GM19193 (cell line): ENCODE results near the gene GLRA3.

ENCODE experiments used
- POLR2A ChIP-seq: IDR thresholded peaks from 4 replicates; pipeline ENCODE4 v1.6.1; 2011; ENCODE audit not compliant: insufficient read depth, insufficient read length; ENCODE audit errors: extremely low read depth

The GLRA3 gene

DNA sequence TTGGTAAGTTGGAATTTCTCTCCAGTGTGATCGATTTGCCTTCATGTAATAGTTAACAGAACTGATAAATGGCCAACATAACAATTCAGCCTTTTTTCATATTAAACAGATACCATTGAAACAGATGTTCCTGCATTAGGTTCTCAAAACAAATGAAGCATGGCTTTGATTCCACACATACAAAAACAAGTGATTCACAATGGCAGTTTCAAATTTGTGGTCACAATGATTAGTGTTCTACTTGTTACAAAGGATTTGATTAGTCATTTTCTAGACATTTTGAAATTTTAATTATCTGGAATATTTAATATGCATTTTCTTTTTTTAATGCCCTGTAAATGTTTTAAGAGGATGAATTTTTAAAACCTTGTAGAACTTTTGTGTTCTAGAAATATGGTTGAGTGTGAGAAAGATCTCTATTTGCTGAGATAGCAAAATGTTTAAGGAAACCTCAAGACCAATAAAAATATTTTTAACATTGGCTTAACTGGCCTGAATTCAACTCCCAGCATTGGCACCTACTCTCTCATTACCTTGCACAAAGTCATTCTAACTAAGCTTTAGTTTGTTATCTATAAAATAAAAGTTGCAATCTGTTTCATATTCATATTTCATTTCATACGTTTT, 18.9 kb upstream of the GLRA3 start:
- TF ChIP-seq POLR2A = no peak

DNA sequence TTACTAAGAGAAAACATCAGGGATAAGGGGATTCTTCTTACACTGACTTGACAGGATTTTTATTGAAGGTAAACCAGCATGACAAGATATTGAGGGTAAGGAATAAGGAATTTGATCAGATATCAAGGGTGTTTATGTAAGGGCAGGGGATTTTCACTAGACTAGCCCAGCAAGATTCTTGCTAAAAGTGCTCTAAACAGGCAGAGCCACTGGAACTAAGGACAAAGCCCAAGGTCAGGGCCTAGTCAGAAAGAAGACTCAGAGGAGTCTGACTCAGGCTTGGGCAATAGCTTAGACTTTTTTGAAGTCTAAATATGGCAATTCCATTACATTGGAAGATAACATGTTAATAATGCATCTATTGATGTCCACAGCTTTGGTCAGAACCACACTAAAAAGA, 6.5 kb upstream of the GLRA3 start:
- TF ChIP-seq POLR2A = no peak

DNA sequence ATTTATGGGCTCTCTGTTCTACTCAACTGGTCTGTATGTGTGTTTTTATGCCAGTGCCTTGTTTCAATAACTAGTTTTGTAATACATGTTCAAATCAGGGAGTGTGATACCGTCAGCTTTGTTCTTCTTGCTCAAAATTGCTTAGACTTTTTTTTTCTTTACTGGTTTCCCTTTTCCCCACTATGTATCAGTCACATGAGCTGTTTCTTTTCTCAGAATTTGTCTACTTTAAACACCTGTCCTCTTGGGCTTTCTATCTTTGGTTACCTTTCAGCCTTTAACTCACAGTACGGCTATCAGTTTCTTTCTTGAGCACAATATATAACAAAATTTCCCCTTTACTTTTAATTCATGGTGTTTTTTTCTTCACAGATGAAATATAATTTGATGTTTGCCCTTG, 5.4 kb upstream of the GLRA3 start:
- no peak for TF ChIP-seq POLR2A

DNA sequence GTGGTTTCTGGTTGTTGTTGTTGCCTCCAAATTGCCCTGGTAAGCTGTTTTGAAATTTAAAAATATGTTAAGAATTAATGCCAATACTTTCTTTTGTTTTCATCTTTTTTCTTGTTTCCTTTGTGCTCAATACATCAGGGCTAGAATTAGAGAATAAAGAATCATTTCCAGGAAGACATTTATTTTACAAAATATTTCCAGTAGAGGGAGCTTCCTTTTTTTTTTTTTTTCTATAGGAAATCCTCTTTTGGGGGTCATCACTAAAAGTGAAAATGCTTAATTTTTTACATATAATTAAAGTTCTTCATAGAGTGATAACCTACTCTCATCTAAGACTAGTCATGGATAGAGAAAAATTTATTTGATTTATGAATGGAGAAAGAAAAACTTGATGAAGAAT, 2.4 kb downstream of the GLRA3 start:
- no peak for TF ChIP-seq POLR2A

DNA sequence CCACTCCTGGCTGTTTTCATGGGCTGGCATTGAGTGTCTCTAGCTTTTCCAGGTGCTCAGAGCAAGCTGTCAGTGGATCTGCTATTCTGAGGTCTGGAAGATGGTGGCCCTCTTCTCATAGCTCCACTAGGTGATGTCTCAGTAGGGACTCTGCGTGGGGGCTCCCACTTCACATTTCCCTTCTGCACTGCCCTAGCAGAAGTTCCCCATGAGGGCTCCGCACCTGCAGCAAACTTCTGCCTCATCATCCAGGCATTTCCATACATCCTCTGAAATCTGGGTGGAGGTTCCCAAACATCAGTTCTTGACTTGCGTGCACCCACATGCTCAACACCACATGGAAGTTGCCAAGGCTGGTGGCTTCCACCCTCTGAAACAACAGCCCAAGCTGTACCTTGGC, 13.8 kb downstream of the GLRA3 start:
- no peak for TF ChIP-seq POLR2A

DNA sequence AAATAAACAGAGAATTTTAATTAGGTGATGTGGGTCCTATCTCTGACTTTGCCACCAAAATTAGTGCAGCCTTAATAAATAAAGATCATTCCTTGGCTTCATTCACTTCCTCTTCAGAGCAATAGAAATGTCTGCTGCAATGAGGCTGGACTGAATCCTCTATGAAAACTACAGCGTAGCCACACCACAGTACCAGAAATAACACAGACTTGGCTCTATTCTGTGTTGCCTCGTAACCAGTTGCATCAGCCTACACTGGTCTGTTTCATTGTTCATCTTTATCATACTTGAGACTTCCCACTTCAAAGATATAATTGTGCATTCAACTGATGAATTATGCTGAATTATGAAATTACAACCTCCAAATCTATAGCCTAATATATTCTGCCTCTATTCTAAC, 15.8 kb downstream of the GLRA3 start:
- no peak for TF ChIP-seq POLR2A

DNA sequence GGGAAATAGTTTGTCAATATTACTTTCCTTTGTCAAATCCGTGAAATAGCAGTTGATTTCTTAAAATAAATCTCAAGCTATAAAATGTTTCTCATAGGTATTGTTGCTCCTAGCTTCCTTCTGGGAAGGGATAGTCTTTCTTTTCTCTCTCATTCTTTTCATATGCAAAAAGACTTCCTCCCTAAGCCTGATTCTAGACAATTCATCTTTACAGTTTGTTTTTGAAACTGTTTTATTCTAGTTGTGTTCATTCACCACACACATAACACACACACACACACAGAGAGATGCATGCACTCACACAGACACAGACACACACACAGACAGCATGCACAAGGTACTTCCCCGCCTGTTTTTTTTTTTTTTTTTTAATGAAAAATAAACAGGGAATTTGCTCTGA, 18.2 kb downstream of the GLRA3 start:
- TF ChIP-seq POLR2A = no peak

DNA sequence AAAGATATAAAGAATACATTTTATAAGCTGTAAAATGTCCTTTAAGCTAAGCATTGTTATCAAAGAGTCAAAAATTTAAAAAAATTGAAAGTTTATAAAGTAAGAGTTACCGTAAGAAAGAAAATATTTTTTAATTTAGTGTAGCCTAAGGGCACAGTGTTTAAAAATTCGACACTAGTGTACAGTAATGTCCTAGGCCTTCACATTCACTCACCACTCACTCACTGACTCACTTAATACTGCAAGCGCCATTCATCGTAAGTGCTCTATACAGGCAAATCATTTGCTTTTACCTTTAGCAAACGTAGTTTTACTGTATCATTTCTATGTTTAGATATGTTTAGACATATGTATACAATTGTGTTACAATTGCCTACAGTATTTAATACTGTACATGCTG, 20.2 kb downstream of the GLRA3 start:
- TF ChIP-seq POLR2A = no peak

DNA sequence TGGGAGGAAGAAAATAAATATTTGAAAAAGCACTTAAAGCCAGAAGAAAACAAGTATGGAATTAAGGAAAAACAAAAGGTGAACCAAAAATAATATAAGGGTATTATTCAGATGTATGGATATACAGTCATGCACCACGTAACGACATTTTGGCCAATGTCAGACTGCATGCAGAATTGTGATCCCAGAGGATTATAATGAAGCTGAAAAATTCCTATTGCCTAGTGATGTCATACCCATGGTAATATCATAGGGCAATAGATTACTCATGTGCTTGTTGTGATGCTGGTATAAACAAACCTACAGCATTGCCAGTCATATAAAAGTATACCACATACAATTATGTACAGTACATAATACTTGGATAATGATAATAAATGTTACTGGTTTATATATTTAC, 20.9 kb downstream of the GLRA3 start:
- no peak for TF ChIP-seq POLR2A

DNA sequence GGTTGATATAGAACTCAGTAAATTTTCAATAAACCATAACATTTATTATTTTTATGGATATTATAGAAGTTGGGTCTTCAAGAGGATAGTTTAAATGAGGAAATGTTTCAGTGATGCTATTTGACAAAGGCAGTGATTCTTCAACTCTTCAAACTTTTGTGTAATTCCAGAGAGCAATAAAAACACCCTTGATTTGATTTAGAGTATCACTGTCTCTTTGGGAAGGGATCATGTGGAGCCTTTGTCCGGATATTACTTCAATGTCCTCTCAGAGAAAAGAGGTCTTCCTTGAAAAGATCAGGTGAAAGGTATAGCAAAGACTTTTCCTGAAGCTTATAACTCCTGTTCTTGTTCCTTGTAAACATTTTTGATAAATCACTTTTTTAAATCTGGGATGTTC, 23.3 kb downstream of the GLRA3 start:
- TF ChIP-seq POLR2A = no peak

DNA sequence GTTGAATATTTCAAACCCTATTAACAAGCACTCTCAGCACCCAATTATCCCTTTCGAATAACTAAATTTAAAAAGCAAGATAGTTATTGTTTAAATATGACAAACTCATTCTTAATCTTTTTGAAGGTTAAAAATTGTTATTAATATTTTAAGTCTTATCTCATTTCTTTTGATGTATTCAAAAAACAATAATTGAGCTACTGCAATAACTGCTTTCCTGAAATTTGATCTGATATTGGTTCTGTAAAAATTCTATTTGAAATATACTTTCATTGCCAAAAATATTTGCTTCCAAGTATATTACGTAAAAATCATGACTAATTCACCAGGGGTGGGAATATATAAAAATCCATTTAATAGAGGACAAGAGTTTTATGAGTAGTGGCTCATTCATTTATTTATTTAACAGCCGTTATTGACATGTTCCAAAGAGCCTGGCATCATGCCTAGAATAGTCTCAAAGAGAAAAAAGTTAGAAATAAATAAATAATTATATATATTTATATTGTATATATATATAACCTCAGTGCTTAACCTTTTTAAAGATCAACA, 34.4 kb downstream of the GLRA3 start:
- TF ChIP-seq POLR2A = no peak

DNA sequence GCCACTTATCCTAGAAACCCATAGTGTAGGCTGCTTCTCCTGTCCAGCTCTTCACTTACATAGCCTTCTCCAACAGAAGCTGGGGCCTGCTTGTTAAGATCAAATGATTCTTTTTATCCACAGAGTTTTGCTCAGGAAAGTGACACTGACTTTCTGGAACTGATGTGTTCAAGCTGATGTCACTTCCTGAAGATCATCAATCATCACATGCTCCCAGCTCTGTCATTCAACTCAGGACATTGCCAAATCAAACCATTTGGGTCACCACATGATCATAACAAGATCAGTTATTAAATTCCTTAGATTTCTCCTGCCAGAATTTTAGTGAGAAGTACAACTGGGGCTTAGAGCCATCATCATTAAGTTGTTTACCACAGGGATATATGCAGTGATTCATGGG, 39.4 kb downstream of the GLRA3 start:
- no peak for TF ChIP-seq POLR2A

DNA sequence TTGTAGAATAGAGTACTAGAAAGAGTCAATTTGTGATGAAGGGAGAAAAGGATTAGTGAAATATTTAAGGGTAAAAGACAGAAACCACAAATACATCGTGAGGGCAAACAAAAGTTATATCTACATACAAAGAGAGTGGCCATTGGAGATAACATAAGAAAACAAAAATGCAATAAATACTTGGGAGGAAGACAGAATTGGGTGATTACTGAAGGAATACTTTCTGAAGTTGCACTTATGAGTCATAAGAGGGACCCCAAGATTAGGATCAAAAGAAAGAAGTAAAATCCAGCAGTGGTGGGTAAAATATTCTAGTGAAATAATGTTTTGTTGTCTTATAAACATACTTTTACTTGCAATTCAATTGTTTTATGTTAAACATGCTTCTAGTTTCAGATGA, 53.7 kb downstream of the GLRA3 start:
- TF ChIP-seq POLR2A = no peak

DNA sequence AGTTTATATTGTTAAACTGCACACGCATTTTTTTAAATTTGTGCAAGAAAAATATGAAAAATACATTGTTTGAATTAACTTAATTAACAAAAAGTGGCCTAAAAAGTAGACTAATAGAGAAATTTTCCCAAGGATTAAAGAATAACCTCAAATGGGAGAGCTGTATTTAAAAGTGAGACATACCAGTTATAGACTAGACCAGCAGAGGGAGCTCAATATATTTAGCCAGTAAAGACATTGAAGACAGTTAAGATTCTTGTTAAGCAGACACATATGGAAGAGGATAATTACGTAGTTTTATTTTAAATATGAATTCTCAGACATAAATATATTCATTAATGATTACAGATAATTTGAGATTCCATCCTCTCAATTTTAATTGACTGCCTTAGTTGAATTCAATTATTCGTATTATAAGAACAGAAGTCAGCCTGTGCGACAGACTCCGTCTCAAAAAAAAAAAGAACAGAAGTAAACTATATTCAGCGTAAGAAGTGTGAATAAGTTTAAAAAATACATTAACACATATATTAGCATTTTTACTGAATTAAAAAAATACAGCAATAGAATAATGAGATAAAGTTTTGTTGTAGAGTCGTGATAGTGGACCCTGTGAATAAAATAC, 64.8 kb downstream of the GLRA3 start:
- TF ChIP-seq POLR2A = no peak

DNA sequence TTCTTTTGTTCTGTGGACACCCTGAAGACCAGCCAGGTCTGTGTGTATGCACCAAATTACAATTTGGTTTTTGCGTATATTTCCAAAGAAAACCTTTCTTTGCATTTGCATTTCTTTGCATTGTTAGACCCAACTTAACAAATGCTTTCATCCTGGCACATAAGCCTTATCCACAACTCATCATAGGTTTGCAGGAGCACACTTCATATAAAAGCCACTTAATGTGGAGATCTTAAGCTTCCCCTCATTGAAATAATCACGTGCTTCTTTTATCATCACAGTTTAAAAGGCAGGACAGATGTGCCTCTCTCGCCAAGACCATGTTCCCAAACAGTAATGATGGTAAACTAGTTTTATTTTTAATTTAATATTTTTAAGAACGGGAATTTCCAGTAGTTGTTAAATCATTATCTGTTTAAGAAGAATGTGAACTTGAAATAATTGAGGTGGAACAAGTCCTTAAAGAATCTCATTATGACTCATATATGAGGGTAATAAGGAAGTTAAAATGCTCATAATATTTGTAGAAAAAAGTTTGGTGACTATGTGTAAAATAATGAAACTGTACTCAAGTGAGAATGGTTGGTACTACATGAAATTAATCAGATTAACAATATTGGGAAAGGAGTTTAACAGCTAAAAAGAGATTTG, 65.5 kb downstream of the GLRA3 start:
- no peak for TF ChIP-seq POLR2A

DNA sequence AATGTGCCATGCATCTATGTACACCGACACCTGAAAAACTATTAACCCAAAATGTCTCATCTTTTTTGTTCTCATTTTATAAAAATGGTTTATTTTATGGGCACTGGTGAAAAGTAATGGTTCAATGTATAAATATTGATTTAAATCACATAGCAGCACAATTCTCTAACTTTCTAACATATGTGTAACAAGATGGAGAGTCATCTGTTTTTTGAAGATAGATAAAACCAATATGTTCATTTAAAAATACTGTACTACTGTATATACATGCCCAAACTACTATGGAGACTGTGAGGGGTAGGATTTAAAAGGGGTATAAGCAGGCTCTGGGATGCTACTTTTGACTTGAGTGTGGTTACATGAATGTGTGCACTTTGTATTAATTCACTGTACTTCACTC, 67.6 kb downstream of the GLRA3 start:
- TF ChIP-seq POLR2A = no peak
